ENCODE data around the gene RERE. TPM values are rescaled to one million over a fixed set of nuclear protein-coding genes. Genes with fewer than 3 reads are reported as not detected.

The RERE gene
- total RNA-seq, 1 donor from 2014 or later, result 80.3 TPM

- no peak overlapping the region for H3K27ac ChIP-seq
- H3K9me3 ChIP-seq, result no peaks in the 10 kb centered on the region
- no peak overlapping the region for H3K4me3 ChIP-seq
- no peaks in the 10 kb centered on the region for H3K36me3 ChIP-seq
- H3K4me1 ChIP-seq, result peaks cover 9% of the 10 kb centered on the region
- no peak for DNase-seq (ENCODE audit: extremely low spot score in 2 of 2)
- TF ChIP-seq POLR2AphosphoS5 (IDR thresholded peaks at IDR 0.05; ENCODE audit: insufficient read depth in 1 of 2, low read depth in 1 of 2) (peak in 1 of 2 donors; percentile 46), CTCF (IDR thresholded peaks at IDR 0.05) (peak; percentile 56 to 92 (median 77)), POLR2A (IDR thresholded peaks at IDR 0.05) (no peak)
- no peaks in the 10 kb centered on the region for H3K27me3 ChIP-seq
- intact Hi-C loops (cut with DNase I), result loop anchor here (10.0 kb wide), 2 partner anchors 114 to 284 kb away; no protein-coding TSS in a partner anchor
Observed at GRCh38 chr1:8560611-8561544, 256.6 kb downstream of the RERE start.

GRCh38 chr1:8560035-8560434 is 257.4 kb downstream of the RERE start:
- intact Hi-C loops (cut with DNase I), result loop anchor here (10.0 kb wide), 2 partner anchors 115 to 285 kb away; no protein-coding TSS in a partner anchor
- TF ChIP-seq POLR2A (IDR thresholded peaks at IDR 0.05) (no peak), POLR2AphosphoS5 (IDR thresholded peaks at IDR 0.05; ENCODE audit: insufficient read depth in 1 of 2, low read depth in 1 of 2) (no peak), CTCF (IDR thresholded peaks at IDR 0.05) (no peak)
- no peak overlapping the region for H3K27ac ChIP-seq

GRCh38 chr1:8555582-8555981 is 261.9 kb downstream of the RERE start:
- no peak for DNase-seq (ENCODE audit: extremely low spot score in 2 of 2)
- intact Hi-C loops (cut with DNase I), result loop anchor here (5.0 kb wide), 1 partner anchor 172 kb away; no protein-coding TSS in a partner anchor
- H3K4me3 ChIP-seq, result no peak overlapping the region
- H3K27me3 ChIP-seq, result no peaks in the 10 kb centered on the region
- no peak overlapping the region for H3K27ac ChIP-seq
- no peaks in the 10 kb centered on the region for H3K4me1 ChIP-seq
- TF ChIP-seq POLR2A (IDR thresholded peaks at IDR 0.05) (no peak), CTCF (IDR thresholded peaks at IDR 0.05) (no peak), POLR2AphosphoS5 (IDR thresholded peaks at IDR 0.05; ENCODE audit: insufficient read depth in 1 of 2, low read depth in 1 of 2) (no peak)
- H3K36me3 ChIP-seq, result no peaks in the 10 kb centered on the region
- H3K9me3 ChIP-seq, result no peaks in the 10 kb centered on the region

More at GRCh38 chr1:8560035-8560434, 257.4 kb downstream of the RERE start:
- Histone ChIP-seq H3K4me1 (peaks cover 9% of the 10 kb centered on the region), H3K4me3 (no peak overlapping the region), H3K27me3 (no peaks in the 10 kb centered on the region), H3K36me3 (no peaks in the 10 kb centered on the region), H3K9me3 (no peaks in the 10 kb centered on the region)
- DNase-seq (ENCODE audit: extremely low spot score in 2 of 2), result no peak

- H3K36me3 ChIP-seq, result no peaks in the 10 kb centered on the region
- H3K9me3 ChIP-seq, result no peaks in the 10 kb centered on the region
- TF ChIP-seq CTCF (IDR thresholded peaks at IDR 0.05) (no peak), POLR2AphosphoS5 (IDR thresholded peaks at IDR 0.05; ENCODE audit: insufficient read depth in 1 of 2, low read depth in 1 of 2) (peak in 1 of 2 donors; percentile 38), POLR2A (IDR thresholded peaks at IDR 0.05) (no peak)
- no peak for DNase-seq (ENCODE audit: extremely low spot score in 2 of 2)
- H3K27ac ChIP-seq, result no peak overlapping the region
- H3K4me3 ChIP-seq, result no peak overlapping the region
- intact Hi-C loops (cut with DNase I), result loop anchor here (5.0 kb wide), 1 partner anchor 172 kb away; no protein-coding TSS in a partner anchor
- no peaks in the 10 kb centered on the region for H3K4me1 ChIP-seq
- H3K27me3 ChIP-seq, result no peaks in the 10 kb centered on the region
Observed at GRCh38 chr1:8554956-8555534, 262.4 kb downstream of the RERE start.
